ENCODE measurements around the gene UNC13D. TPM values are rescaled to one million over a fixed set of nuclear protein-coding genes. Genes with fewer than 3 reads are reported as not detected.

The UNC13D gene
- polyA plus RNA-seq, 12 donors: 3.1 to 14.7 (median 3.9) TPM; not detected in 1

DNA sequence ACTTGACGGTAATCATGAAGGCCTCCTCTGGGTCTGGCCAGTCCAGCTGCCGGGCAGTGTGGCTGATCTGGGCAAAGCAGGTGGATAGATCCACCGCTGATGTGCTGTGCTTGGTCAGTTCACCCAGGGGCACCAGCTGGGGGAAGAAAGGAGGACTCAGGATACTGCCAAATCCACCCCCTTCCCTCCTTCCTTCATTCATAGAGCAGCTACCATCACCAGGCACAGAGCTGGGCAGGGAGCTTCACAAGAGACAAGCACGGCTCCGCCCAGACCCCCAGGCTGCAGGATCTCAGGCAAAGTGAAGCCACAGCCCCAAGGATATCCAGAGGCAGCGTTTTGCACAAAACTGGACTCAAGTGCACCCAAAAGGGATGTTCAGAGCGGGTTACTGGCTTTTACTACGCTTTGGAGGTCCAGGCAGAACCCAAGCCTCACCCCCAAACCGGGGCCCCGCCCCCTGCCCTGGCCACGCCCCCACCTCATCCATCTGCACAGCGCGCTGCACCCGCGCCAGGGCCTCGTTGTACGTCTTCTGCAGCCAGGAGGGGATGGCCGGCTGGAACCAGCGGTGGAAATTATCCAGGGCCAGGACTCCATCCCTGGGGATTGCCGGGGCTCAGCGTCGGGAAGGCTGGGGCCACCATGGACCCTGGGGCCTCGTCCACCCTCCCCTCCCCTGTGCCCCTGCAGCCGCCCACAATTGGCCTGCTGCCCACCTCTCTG, 9.1 kb downstream of the UNC13D start:
- no peak for DNase-seq

- no peak for DNase-seq
Observed at GRCh38 chr17:75834279-75834920, 9.8 kb downstream of the UNC13D start.

GRCh38 chr17:75832652-75833400, 11.4 kb downstream of the UNC13D start:
- no peak for DNase-seq

GRCh38 chr17:75832164-75832651, 12.0 kb downstream of the UNC13D start:
- DNase-seq: no peak

DNA sequence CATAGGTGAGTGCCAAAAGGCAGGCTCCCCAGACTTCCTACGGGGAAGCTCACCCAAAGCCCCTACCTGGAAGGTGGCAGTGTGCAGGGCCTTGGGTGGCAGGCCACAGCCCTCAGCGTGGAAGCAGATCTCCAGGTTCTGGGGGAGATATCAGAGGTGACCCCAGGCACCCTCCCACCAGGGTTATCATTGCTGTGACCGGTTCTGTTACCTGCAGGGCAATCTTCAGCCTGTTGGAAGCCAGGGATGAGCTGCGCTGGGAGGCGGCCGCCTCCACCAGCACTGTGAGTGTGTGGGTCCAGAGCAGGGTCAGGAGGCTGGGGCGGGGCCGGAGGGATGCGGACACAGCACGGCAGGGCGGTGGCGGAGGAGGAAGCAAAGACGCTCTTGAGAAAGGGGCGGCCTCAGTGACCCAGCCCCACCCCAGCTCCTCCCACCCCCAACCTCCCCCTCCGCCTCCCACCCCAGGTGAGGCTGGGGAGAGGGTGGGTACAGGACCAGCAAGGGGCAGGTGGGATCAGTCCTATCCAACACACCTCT, 13.1 kb downstream of the UNC13D start:
- no peak for DNase-seq

DNA sequence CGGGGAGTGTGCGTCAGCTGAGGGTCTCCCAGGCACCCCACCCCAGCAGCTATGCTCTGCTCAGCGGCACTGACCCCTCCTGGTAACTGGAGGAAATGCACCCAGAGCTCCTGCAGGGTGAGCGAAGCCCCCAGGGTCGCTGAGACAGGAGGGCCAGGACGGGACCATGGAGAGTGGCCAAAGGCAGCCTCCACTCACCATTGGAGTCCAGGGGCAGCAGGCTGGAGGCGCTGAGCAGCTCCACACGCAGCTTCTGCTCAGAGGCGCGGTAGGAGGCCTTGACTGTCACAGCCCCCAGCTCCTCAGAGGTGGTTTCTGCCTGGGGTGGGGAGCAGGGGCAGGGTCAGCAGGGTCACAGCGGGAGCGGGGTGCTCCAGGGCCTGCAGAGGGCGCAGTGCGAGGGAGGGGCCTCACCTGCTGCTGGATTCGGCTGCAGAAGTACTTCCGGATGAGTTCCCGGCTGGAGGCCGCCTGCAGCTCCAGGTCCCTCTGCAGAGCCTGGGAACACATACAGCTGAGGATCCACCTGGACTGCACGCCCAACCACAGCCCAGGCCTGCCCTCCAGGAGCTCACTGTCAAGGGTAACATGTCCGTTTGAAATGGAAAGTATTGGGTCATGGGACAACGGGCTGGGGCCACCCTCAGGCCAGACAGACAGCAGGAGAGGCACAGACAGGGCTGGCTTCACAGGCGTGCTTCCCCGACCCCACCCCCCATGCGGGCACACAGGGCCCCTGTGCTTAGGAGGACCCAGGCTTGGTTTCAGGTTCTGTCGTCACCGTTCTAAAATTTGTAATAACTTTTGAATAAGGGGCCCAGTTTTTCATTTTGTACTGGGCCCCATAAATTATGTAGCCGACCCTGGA, 13.8 kb downstream of the UNC13D start:
- no peak for DNase-seq

DNA sequence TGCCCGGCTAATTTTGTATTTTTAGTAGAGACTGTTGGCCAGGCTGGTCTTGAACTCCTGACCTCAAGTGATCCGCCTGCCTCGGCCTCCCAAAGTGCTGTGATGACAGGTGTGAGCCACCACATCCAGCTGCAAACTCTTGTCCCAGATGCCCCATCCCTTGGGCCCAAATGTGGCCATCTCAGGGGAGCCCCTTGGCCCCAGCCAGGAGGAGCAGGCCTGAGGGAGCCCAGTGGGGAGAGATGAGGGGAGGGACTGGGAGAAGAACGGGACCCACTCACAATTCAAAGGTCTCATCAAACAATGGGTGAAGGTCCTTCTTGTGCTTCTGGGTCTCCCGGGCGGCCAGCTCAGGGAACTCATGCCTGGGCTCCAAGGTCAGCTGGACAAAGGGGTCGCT, 14.5 kb downstream of the UNC13D start:
- no peak for DNase-seq

DNA sequence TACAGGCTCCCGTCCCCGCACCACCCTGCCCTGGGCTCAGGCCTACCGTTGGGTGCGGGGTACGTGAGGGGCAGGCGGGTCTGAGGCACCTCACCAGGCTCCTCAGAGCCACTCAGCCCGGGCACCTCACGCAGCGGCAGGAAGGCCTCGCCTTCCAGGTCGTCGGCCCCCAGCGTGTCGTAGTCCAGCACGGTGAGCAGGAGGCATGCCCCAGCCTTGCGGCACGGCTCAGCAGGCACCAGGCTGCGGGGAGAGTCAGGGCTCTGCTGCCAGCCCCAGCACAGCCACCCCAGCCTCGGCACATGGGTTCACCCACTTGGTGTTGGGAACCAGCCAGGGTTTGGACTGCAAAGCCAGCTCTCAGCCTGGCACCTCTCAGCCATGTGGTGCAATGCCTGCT, 15.5 kb downstream of the UNC13D start:
- no peak for DNase-seq

GRCh38 chr17:75828076-75828400, 16.2 kb downstream of the UNC13D start:
- DNase-seq: no peak

- no peak for DNase-seq
Observed at GRCh38 chr17:75827308-75828075, 16.7 kb downstream of the UNC13D start.

- DNase-seq: no peak
Observed at GRCh38 chr17:75826561-75827307, 17.5 kb downstream of the UNC13D start.

DNA sequence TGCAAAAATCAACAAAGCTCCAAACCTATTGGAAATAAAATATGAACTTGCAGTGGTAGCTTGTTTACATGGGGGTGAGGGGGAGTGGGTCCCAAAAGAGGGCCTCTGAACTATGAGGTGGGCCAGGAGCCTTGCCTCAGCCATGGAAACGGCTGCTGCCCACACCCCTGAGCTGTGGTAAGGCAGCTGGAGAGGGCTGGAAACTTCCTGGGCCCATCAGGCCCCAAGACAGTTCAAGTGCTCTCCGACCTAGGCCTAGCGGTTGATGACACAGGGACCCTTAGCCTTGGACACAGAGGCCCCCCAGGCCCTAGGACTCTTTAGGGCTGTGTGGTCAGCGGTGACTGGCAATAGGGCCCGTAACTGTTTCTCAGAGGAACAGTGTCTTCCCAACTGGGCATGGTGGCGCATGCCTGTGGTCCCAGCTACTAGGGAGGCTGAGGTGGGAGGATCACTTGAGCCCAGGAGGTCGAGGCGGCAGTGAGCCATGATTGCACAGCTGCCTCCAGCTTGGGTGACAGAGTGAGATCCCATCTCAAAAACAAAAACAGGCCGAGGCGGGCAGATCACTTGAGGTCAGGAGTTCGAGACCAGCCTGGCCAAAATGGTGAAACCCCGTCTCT, 18.3 kb downstream of the UNC13D start:
- DNase-seq: no peak

DNA sequence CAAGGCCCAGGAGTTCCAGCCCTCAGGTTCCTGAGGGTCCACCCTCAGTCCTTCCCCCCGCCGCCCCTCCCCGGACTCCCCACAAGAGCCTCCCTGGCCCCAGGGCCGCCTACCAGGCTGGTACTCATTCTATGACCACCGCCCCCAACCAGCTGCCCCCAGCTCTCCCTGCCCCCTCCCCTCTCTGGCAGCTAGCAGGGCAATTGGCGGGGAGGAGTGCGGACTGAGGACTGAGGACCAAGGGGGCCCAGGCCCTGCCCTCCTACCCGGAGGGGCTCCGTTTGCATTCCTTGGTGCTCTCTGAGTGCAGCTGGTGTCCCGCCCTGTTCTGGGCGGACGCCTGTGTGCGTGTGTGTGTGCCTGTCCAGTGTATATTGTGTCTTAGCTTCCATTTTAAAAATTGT, 19.1 kb downstream of the UNC13D start:
- no peak for DNase-seq

GRCh38 chr17:75824666-75825065, 19.5 kb downstream of the UNC13D start:
- no peak for DNase-seq

DNA sequence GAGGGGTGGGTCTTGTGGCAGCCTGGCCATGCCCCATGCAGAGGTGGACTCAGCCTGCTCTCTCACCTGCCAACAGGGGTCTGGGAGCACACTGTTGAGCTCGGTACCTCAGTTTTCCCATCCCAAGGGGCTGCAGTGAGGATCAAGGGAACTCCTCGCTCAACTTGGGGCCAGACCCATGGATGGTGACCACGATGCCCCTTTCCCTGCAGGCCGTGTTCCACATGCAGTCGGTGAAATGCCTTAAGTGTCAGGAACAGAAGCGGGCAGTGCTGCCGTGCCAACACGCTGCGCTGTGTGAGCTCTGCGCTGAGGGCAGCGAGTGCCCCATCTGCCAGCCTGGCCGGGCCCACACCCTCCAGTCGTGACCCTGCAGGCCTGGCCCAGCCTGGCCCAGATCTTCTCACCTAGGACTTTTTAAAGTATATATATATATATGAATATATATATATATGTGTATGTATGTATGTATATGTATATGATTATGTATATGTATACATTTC, 20.1 kb downstream of the UNC13D start:
- DNase-seq: no peak

DNA sequence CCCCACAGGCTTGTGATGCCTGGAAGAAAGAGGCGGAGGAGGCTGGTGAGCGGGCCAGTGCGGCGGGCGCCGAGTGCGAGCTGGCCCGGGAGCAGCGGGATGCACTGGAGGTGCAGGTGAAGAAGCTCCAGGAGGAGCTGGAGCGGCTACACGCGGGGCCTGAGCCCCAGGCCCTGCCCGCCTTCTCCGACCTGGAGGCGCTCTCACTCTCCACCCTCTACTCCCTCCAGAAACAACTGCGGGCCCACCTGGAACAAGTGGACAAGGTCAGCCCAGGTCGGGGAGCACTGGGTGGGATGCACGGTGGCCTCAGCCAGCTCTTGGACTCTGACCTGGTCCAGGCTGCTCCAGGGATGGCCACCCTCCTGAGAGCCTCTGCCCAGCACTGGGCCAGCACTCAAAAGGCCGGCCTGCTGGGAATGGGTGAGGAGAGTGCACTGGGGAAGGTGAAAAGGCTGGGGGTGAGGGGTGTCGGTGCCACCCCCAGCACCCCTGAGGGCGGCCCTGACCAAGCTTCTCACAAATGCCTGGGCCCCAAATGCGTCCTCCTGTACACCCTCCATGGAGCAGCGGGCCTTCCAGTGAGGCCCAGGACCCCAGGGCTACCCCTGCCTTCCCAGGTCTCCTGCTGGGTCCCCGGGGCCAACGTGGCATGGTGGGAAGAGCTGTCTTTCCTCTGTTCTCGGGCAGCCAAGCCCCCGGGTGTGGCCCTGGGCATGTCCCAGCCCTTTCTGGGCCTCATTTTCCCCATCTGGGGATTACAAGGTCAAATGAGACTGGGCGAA, 20.8 kb downstream of the UNC13D start:
- no peak for DNase-seq

DNA sequence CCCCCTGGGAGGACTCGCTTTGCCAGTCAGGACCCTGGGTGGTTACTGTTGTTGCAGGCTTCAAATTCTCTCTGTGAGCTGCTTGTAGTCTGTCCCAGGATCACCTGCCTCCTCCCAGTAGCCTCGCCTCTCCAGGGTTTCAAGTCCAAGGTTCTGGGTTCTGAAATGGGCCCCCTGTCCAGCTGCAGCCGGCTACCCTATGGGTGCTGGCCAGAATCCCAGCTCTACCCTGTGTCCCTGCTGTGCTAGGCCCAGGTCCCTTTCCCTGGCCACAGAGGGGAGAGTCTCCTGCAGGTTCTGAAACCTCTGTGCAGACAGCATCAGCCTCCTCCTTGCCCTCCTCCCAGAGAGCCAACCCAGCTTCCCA, 21.4 kb downstream of the UNC13D start:
- DNase-seq: no peak

GRCh38 chr17:75822119-75822799, 21.9 kb downstream of the UNC13D start:
- no peak for DNase-seq
